HG03442 (cell line): ENCODE measurements around the gene YIF1B.
"Not testable (repeated sequence)": the region's sequence is repeated elsewhere in the genome, so short reads cannot be mapped to it uniquely, and the experiment has no call there.

Experiments used
- ATAC-seq: cut with Tn5 transposase; IDR thresholded peaks from one replicate; pipeline ENCODE4 v1.9.1; 2021; ENCODE audit warnings: mild to moderate bottlenecking, moderate library complexity; ENCODE audit not compliant: unreplicated experiment

Gene YIF1B

GRCh38 chr19:38277969-38278680 is 37.6 kb downstream of the YIF1B start:
- ATAC-seq, result no peak

GRCh38 chr19:38277549-38277948 is 38.2 kb downstream of the YIF1B start:
- no peak for ATAC-seq

GRCh38 chr19:38276942-38277517 is 38.7 kb downstream of the YIF1B start:
- ATAC-seq, result no peak

GRCh38 chr19:38274739-38275138 is 41.0 kb downstream of the YIF1B start:
- no peak for ATAC-seq

GRCh38 chr19:38273499-38273898 is 42.2 kb downstream of the YIF1B start:
- ATAC-seq, result no peak

GRCh38 chr19:38270587-38271167 is 45.1 kb downstream of the YIF1B start:
- no peak for ATAC-seq

DNA sequence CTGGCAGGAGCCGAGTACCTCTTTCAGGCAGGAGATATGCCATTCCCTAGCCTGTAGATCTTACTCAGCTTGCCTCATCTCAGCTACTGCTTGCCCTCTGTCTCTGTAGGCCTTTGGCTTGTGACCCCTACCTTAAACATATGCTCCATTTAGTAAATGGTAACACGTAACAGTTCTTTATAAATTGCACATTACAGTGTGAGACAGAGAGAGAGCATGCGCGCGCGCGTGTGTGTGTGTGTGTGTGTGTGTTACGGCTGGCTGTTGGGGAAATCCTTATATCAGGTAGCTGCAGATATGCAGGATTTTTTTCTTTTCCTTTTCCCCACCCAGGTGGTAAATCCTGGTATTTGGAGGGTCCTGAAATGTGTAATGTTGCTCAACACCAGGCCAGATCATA is 47.2 kb downstream of the YIF1B start:
- ATAC-seq, result no peak

- ATAC-seq, result no peak
These were observed 47.8 kb downstream of the YIF1B start for GRCh38 chr19:38267761-38268483.

- ATAC-seq, result no peak
These were observed 48.7 kb downstream of the YIF1B start for GRCh38 chr19:38266981-38267597.

GRCh38 chr19:38265921-38266429 is 49.8 kb downstream of the YIF1B start:
- ATAC-seq, result no peak

DNA sequence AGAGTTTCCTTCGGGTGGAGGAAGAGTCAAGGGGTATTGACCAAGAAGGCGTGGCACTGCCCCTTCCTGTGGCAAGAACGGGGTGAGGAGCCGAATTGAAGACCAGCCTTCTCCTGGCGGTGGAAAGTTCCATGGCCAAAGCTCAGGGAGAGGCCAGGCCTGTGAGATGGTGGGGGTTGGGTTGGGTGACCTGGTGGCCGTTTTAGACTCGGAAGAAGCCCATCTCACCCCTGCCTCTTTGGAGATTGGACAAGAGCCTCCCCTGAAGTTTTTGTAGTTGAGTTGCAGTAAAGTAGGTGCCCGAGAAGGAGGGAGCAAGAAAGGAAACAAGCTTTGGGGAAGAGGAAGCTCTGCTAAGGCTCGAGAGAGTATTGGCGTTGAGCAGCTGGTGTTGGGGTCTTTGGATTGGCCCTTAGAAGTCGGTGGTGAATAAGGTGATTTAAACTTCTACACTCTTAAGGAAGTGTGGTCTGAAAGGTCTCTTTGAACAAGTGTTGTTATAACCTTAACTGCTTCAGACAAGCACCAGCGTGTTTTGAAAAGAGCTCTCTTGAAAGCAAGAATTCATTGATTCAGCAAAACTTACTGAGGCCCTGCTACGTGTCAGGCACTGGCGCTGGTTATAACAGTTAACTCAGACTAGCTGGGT is 50.4 kb downstream of the YIF1B start:
- ATAC-seq, result no peak

GRCh38 chr19:38264486-38265212 is 51.1 kb downstream of the YIF1B start, which contains the start of gene SPINT2:
SPINT2 (plus strand) TSS chr19:38264573; CDS start chr19:38264893, 320 bp downstream.
- no peak for ATAC-seq

- ATAC-seq, result no peak
These were observed 51.9 kb downstream of the YIF1B start for GRCh38 chr19:38263689-38264485.

GRCh38 chr19:38262585-38263268 is 53.0 kb downstream of the YIF1B start:
- ATAC-seq, result no peak

DNA sequence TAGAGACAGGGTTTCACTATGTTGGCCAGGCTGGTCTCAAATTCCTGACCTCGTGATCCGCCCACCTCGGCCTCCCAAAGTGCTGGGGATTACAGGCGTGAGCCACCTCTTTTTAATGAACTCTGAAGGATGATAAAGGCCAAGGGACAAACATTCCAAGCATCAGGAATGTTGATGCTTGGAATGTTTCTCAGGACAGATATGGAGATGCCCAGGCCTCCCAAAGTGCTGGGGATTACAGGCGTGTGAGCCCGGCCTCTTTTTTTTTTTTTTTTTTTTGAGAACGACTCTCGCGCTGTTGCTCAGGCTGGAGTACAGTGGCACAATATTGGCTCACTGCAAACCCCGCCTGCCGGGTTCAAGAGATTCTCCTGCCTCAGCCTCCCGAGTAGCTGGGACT is 53.8 kb downstream of the YIF1B start:
- ATAC-seq, result not testable (repeated sequence)

DNA sequence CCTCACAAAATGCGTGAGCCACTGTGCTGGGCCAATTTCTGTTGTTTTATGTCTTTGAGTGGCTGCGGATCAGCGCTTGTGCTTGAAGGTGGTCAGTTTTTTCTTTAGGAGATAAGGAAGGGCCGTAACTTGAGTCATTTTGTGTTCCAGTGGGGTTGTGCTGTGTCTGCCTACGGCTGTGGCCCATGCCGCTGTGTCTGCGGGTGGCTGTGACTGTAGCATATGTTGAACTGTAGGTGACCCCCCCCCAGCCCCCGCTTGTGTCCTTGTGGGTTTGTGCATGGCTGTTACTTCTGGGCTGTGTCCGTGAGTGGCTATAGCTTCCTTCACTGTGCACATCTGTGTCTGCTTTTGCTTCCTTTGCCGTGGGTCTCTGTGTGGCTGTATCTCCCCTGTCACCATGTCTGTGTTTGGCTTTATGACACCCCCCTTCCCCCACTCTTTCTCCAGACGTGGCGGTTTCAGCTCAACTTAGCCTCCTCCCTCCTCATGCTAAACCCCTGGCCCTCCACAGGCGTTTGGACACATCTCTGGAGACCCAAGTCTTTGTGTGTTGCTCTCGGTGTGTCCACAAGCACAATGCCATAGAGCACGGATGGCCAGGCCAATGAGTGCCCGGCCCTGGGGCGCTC is 60.2 kb downstream of the YIF1B start:
- ATAC-seq, result no peak

DNA sequence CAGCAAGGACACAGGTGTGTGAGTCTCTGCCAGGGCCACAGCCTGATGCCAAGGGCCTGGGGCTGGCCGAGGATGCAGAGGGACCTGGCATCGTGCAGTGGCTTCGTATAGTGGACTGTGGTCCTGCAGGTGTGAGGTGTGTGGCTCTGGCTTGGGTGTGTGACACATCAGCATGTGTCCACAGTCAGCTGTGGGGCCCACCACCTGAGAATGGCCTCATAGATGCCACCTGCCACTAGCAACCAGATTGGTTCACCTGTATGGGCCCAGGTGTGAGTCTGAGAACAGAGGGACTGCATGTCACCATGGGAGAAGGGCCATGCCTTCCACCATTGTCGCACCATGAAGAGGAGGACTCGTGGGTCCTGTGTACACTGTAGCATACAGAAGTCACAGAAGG is 62.0 kb downstream of the YIF1B start:
- no peak for ATAC-seq
